Measurements from ENCODE around the gene INPP5A.

GRCh38 chr10:132640326-132641125, 102.9 kb downstream of the INPP5A start:
- TF ChIP-seq CTCF (IDR thresholded peaks at IDR 0.05) = no peak
- TF ChIP-seq POLR2A (IDR thresholded peaks at IDR 0.05) = no peak
- TF ChIP-seq POLR2AphosphoS5 (IDR thresholded peaks at IDR 0.05) = no peak
- TF ChIP-seq EP300 (IDR thresholded peaks at IDR 0.05; ENCODE audit: low read depth) = no peak

All from transverse colon (tissue), 4 donors.